Activated B cell treated with CpG ODN at 0.5 μM for 24 hours (primary cell): ENCODE results near the gene TXNIP. TPM values are rescaled to one million over a fixed set of nuclear protein-coding genes. Genes with fewer than 3 reads are reported as not detected.
A peak's percentile ranks its signal among the peaks of the same experiment; 100 is the strongest.

ENCODE experiments used
- ATAC-seq: fragments of 200-7000 bp; cut with Tn5 transposase; one replicate; pipeline ENCODE4 v1.10.0; 2021; ENCODE audit warnings: low read depth, mild to moderate bottlenecking, moderate library complexity
- CTCF ChIA-PET: fragments of 350-600 bp; sonication (Branson Sonifier 250); formaldehyde crosslinking; loops from one replicate; lab custom pipeline; 2021; ENCODE audit warnings: antibody characterized with exemption; lab: Charles Lee
- POLR2A ChIA-PET: fragments of 350-600 bp; sonication (Branson Sonifier 250); formaldehyde crosslinking; loops from one replicate; lab custom pipeline; 2021; ENCODE audit warnings: antibody characterized with exemption; lab: Charles Lee
- DNase-seq: peaks from one replicate; pipeline ENCODE4 v3.0.0; 2022
- H3K27ac Mint-ChIP-seq: one replicate; pipeline ENCODE4 v1.8.0; 2020; ENCODE audit warnings: mixed read lengths
- H3K27me3 Mint-ChIP-seq: one replicate; pipeline ENCODE4 v1.8.0; 2021; ENCODE audit warnings: mixed read lengths
- H3K36me3 Mint-ChIP-seq: one replicate; pipeline ENCODE4 v1.8.0; 2021; ENCODE audit warnings: low read depth, mixed read lengths
- H3K4me1 Mint-ChIP-seq: one replicate; pipeline ENCODE4 v1.8.0; 2021; ENCODE audit warnings: mixed read lengths
- H3K4me3 Mint-ChIP-seq: one replicate; pipeline ENCODE4 v1.8.0; 2020; ENCODE audit warnings: mild to moderate bottlenecking, mixed read lengths
- H3K9me3 Mint-ChIP-seq: one replicate; pipeline ENCODE4 v1.8.0; 2020; ENCODE audit warnings: mixed read lengths
- CTCF ChIP-seq: fragments of 200-600 bp; IDR thresholded peaks from one replicate; pipeline ENCODE4 v1.8.0; 2022; ENCODE audit warnings: antibody characterized with exemption, mild to moderate bottlenecking
- intact Hi-C: fragments of 100-400 bp; cut with micrococcal nuclease; formaldehyde crosslinking; loops from one replicate; pipeline ENCODE4 v1.15.1; 2024
- total RNA-seq: library from RNA; stranded (reverse); gene quantifications from 2 replicates; pipeline ENCODE4 v1.2.3, GENCODE V29; 2022

TXNIP gene
- total RNA-seq, 1 donor from 2014 or later: 300 TPM

- ATAC-seq (no peak), DNase-seq (no peak)
- TF ChIP-seq CTCF: no peak
- Mint-ChIP-seq H3K27me3 (no peaks in the 10 kb centered on the region), H3K4me3 (no peak overlapping the region), H3K27ac (no peak overlapping the region), H3K36me3 (peaks cover 1% of the 10 kb centered on the region), H3K9me3 (no peaks in the 10 kb centered on the region), H3K4me1 (peaks cover 52% of the 10 kb centered on the region)
- intact Hi-C loops: no loop called here
- ChIA-PET CTCF (no interaction called here), POLR2A (interaction anchor here (1.1 to 13.5 kb wide), 6 partner anchors 7 to 65 kb away, joined by 3 to 579 read pairs (median 4); partner anchors contain the start of gene TXNIP)
Observed at GRCh38 chr1:145986551-145986950, 9.8 kb downstream of the TXNIP start.

- H3K4me3 Mint-ChIP-seq: peak overlapping the region; percentile 28
- no peak for ATAC-seq
Observed at GRCh38 chr1:145985502-145986439, 10.6 kb downstream of the TXNIP start.

GRCh38 chr1:145985129-145985501 is 11.3 kb downstream of the TXNIP start:
- ATAC-seq (no peak), DNase-seq (no peak)
- POLR2A ChIA-PET: interaction anchor here (0.6 to 13.5 kb wide), 5 partner anchors 8 to 126 kb away, joined by 3 to 579 read pairs (median 3); partner anchors contain the start of genes PIAS3, RBM8A and TXNIP
- Mint-ChIP-seq H3K4me3 (peak overlapping the region; percentile 28), H3K27ac (peak overlapping the region; percentile 88), H3K27me3 (no peaks in the 10 kb centered on the region), H3K9me3 (no peaks in the 10 kb centered on the region), H3K36me3 (no peaks in the 10 kb centered on the region), H3K4me1 (peaks cover 38% of the 10 kb centered on the region)
- CTCF ChIA-PET: interaction anchor here (0.6 kb wide), 1 partner anchor 21 kb away, joined by 3 read pairs; no protein-coding TSS in a partner anchor
- no peak for TF ChIP-seq CTCF
- intact Hi-C loops: no loop called here

More at GRCh38 chr1:145985502-145986439, 10.6 kb downstream of the TXNIP start:
- Mint-ChIP-seq H3K36me3 (no peaks in the 10 kb centered on the region), H3K4me1 (peaks cover 44% of the 10 kb centered on the region), H3K9me3 (no peaks in the 10 kb centered on the region), H3K27ac (peak overlapping the region; percentile 88), H3K27me3 (no peaks in the 10 kb centered on the region)
- TF ChIP-seq CTCF: no peak
- CTCF ChIA-PET: interaction anchor here (0.6 kb wide), 1 partner anchor 20 kb away, joined by 3 read pairs; no protein-coding TSS in a partner anchor
- no peak for DNase-seq
- POLR2A ChIA-PET: interaction anchor here (1.1 to 13.5 kb wide), 4 partner anchors 8 to 52 kb away, joined by 3 to 579 read pairs (median 4); partner anchors contain the start of gene TXNIP
- intact Hi-C loops: no loop called here

GRCh38 chr1:145983960-145984830 is 12.2 kb downstream of the TXNIP start:
- no peak for ATAC-seq
- no peak for TF ChIP-seq CTCF
- Mint-ChIP-seq H3K36me3 (no peaks in the 10 kb centered on the region), H3K9me3 (no peaks in the 10 kb centered on the region), H3K27ac (peak overlapping the region; percentile 88), H3K4me1 (peaks cover 36% of the 10 kb centered on the region), H3K4me3 (no peak overlapping the region), H3K27me3 (no peaks in the 10 kb centered on the region)
- intact Hi-C loops: no loop called here
- POLR2A ChIA-PET: interaction anchor here (0.6 to 13.5 kb wide), 6 partner anchors 9 to 160 kb away, joined by 3 to 579 read pairs (median 3); partner anchors contain the start of genes PIAS3, RBM8A and TXNIP
- CTCF ChIA-PET: interaction anchor here (0.9 kb wide), 1 partner anchor 13 kb away, joined by 3 read pairs; no protein-coding TSS in a partner anchor
- DNase-seq: no peak
